Measurements from ENCODE around the gene SCARF1. TPM values are rescaled to one million over a fixed set of nuclear protein-coding genes. Genes with fewer than 3 reads are reported as not detected.

The SCARF1 gene
- total RNA-seq, 1 experiment from 2014 or later = 4.9 TPM

DNA sequence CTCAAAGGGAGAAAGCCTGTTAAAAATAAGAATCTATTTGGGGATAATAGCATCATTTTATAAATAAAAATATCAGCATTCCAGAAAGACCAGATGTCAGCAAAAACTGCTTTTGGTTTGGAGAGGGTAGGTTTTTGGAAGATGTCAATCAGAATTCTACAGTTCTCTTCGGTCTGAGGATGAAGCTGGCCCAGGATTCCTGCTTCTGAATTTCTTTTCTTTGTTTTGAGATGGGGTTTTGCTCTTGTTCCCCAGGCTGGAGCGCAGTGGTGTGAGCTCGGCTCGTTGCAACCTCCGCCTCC, 52.0 kb downstream of the SCARF1 start:
- ChIA-PET POLR2A (no interaction called here), CTCF (interaction anchor here (1.0 to 1.3 kb wide), 2 partner anchors 19 to 55 kb away, joined by 3 to 5 read pairs; no protein-coding TSS in a partner anchor)
- peak overlapping the region; percentile 70; the same call in 1 of the 2 replicates for H3K27ac Mint-ChIP-seq
- TF ChIP-seq ZNF317 (CRISPR knock-in tag; IDR thresholded peaks at IDR 0.05; ENCODE audit: borderline replicate concordance, low read depth) (no peak), ATF2 (CRISPR knock-in tag; IDR thresholded peaks at IDR 0.05; ENCODE audit: borderline replicate concordance, low read depth) (no peak), ELF4 (CRISPR knock-in tag; IDR thresholded peaks at IDR 0.05; ENCODE audit: low read depth) (no peak), IRF1 (CRISPR knock-in tag; IDR thresholded peaks at IDR 0.05) (no peak), HMGXB4 (CRISPR knock-in tag; IDR thresholded peaks at IDR 0.05) (no peak), ZNF423 (CRISPR knock-in tag; IDR thresholded peaks at IDR 0.05) (no peak)
- no peaks in the 10 kb centered on the region for H3K9me3 Mint-ChIP-seq
- H3K27me3 Mint-ChIP-seq (ENCODE audit: low read depth) = no peaks in the 10 kb centered on the region
- H3K4me3 Mint-ChIP-seq = no peak overlapping the region
- no peak for DNase-seq (ENCODE audit: low spot score)
- no peak for ATAC-seq
- peaks cover 5% of the 10 kb centered on the region; the same call in 1 of the 2 replicates for H3K4me1 Mint-ChIP-seq
- H3K36me3 Mint-ChIP-seq = no peaks in the 10 kb centered on the region

- ATAC-seq = no peak
- Mint-ChIP-seq H3K27ac (no peak overlapping the region; the same call in 1 of the 2 replicates), H3K36me3 (no peaks in the 10 kb centered on the region), H3K4me1 (peaks cover 5% of the 10 kb centered on the region), H3K27me3 (ENCODE audit: low read depth) (no peaks in the 10 kb centered on the region), H3K9me3 (no peaks in the 10 kb centered on the region), H3K4me3 (no peak overlapping the region)
- POLR2A ChIA-PET = no interaction called here
- CTCF ChIA-PET = interaction anchor here (1.0 to 1.3 kb wide), 2 partner anchors 19 to 60 kb away, joined by 3 to 5 read pairs; no protein-coding TSS in a partner anchor
- no peak for DNase-seq (ENCODE audit: low spot score)
- TF ChIP-seq ZNF396 (CRISPR knock-in tag; IDR thresholded peaks at IDR 0.05; ENCODE audit: borderline replicate concordance) = no peak
- TF ChIP-seq ZNF219 (CRISPR knock-in tag; IDR thresholded peaks at IDR 0.05; ENCODE audit: borderline replicate concordance) = no peak
- TF ChIP-seq GTF2I (CRISPR knock-in tag; conservative IDR thresholded peaks at IDR 0.05) = no peak
- no peak for TF ChIP-seq ZBTB43 (CRISPR knock-in tag; IDR thresholded peaks at IDR 0.05)
- TF ChIP-seq SMAD3 (CRISPR knock-in tag; IDR thresholded peaks at IDR 0.05; ENCODE audit: borderline replicate concordance) = no peak
- TF ChIP-seq ZNF138 (CRISPR knock-in tag; conservative IDR thresholded peaks at IDR 0.05) = no peak
- no peak for TF ChIP-seq ZSCAN18 (CRISPR knock-in tag; IDR thresholded peaks at IDR 0.05)
- TF ChIP-seq, protein P1, sequence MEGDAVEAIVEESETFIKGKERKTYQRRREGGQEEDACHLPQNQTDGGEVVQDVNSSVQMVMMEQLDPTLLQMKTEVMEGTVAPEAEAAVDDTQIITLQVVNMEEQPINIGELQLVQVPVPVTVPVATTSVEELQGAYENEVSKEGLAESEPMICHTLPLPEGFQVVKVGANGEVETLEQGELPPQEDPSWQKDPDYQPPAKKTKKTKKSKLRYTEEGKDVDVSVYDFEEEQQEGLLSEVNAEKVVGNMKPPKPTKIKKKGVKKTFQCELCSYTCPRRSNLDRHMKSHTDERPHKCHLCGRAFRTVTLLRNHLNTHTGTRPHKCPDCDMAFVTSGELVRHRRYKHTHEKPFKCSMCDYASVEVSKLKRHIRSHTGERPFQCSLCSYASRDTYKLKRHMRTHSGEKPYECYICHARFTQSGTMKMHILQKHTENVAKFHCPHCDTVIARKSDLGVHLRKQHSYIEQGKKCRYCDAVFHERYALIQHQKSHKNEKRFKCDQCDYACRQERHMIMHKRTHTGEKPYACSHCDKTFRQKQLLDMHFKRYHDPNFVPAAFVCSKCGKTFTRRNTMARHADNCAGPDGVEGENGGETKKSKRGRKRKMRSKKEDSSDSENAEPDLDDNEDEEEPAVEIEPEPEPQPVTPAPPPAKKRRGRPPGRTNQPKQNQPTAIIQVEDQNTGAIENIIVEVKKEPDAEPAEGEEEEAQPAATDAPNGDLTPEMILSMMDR (IDR thresholded peaks at IDR 0.05) = no peak
- TF ChIP-seq, protein P2, sequence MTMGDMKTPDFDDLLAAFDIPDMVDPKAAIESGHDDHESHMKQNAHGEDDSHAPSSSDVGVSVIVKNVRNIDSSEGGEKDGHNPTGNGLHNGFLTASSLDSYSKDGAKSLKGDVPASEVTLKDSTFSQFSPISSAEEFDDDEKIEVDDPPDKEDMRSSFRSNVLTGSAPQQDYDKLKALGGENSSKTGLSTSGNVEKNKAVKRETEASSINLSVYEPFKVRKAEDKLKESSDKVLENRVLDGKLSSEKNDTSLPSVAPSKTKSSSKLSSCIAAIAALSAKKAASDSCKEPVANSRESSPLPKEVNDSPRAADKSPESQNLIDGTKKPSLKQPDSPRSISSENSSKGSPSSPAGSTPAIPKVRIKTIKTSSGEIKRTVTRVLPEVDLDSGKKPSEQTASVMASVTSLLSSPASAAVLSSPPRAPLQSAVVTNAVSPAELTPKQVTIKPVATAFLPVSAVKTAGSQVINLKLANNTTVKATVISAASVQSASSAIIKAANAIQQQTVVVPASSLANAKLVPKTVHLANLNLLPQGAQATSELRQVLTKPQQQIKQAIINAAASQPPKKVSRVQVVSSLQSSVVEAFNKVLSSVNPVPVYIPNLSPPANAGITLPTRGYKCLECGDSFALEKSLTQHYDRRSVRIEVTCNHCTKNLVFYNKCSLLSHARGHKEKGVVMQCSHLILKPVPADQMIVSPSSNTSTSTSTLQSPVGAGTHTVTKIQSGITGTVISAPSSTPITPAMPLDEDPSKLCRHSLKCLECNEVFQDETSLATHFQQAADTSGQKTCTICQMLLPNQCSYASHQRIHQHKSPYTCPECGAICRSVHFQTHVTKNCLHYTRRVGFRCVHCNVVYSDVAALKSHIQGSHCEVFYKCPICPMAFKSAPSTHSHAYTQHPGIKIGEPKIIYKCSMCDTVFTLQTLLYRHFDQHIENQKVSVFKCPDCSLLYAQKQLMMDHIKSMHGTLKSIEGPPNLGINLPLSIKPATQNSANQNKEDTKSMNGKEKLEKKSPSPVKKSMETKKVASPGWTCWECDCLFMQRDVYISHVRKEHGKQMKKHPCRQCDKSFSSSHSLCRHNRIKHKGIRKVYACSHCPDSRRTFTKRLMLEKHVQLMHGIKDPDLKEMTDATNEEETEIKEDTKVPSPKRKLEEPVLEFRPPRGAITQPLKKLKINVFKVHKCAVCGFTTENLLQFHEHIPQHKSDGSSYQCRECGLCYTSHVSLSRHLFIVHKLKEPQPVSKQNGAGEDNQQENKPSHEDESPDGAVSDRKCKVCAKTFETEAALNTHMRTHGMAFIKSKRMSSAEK (CRISPR knock-in tag; IDR thresholded peaks at IDR 0.05; ENCODE audit: borderline replicate concordance) = no peak
- TF ChIP-seq, protein P3, sequence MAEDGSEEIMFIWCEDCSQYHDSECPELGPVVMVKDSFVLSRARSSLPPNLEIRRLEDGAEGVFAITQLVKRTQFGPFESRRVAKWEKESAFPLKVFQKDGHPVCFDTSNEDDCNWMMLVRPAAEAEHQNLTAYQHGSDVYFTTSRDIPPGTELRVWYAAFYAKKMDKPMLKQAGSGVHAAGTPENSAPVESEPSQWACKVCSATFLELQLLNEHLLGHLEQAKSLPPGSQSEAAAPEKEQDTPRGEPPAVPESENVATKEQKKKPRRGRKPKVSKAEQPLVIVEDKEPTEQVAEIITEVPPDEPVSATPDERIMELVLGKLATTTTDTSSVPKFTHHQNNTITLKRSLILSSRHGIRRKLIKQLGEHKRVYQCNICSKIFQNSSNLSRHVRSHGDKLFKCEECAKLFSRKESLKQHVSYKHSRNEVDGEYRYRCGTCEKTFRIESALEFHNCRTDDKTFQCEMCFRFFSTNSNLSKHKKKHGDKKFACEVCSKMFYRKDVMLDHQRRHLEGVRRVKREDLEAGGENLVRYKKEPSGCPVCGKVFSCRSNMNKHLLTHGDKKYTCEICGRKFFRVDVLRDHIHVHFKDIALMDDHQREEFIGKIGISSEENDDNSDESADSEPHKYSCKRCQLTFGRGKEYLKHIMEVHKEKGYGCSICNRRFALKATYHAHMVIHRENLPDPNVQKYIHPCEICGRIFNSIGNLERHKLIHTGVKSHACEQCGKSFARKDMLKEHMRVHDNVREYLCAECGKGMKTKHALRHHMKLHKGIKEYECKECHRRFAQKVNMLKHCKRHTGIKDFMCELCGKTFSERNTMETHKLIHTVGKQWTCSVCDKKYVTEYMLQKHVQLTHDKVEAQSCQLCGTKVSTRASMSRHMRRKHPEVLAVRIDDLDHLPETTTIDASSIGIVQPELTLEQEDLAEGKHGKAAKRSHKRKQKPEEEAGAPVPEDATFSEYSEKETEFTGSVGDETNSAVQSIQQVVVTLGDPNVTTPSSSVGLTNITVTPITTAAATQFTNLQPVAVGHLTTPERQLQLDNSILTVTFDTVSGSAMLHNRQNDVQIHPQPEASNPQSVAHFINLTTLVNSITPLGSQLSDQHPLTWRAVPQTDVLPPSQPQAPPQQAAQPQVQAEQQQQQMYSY (CRISPR knock-in tag; IDR thresholded peaks at IDR 0.05) = no peak
Observed at GRCh38 chr17:1592751-1593629, 52.5 kb downstream of the SCARF1 start.
